Peyer's patch (tissue), 4 donors: ENCODE data around the gene SYNGR2. TPM values are rescaled to one million over a fixed set of nuclear protein-coding genes. Genes with fewer than 3 reads are reported as not detected.
A peak's percentile ranks its signal among the peaks of the same experiment; 100 is the strongest.

Experiments
- DNase-seq, 3 donors: peaks; one replicate each; pipeline ENCODE4 v3.0.0-alpha.2; 2017 to 2019
- H3K27ac ChIP-seq, 4 donors: fragments of 200-600 bp; sonication (generic); one replicate each; pipeline ENCODE4 v1.5.1; 2016 to 2019
- H3K27me3 ChIP-seq, 2 donors: fragments of 200-600 bp; sonication (generic); one replicate each; pipeline ENCODE4 v1.5.1; 2019
- H3K36me3 ChIP-seq, 3 donors: fragments of 200-600 bp; sonication (generic); one replicate each; pipeline ENCODE4 v1.5.1; 2016 to 2019
- H3K4me1 ChIP-seq, 4 donors: fragments of 200-600 bp; sonication (generic); one replicate each; pipeline ENCODE4 v1.5.1; 2016 to 2019
- H3K4me3 ChIP-seq, 4 donors: fragments of 200-600 bp; sonication (generic); 1 replicate in 3 of 4; 2 replicates in 1 of 4; pipeline ENCODE4 v1.5.1; 2016 to 2019; ENCODE audit warnings: mild to moderate bottlenecking in 1 of 4
- H3K9me3 ChIP-seq, 4 donors: fragments of 200-600 bp; sonication (generic); one replicate each; pipeline ENCODE4 v1.5.1; 2016 to 2019; ENCODE audit warnings: mild to moderate bottlenecking in 1 of 4
- POLR2A ChIP-seq, 2 donors: fragments of 450-650 bp; IDR thresholded peaks; one replicate each; pipeline ENCODE4 v1.5.1; 2017; ENCODE audit warnings: antibody characterized with exemption in 2 of 2, mild to moderate bottlenecking in 2 of 2, moderate library complexity in 2 of 2
- total RNA-seq, 4 donors: library from RNA; depleted of rRNA; stranded (reverse); fragments of >200 nt; gene quantifications; one replicate each; pipeline ENCODE4 v1.1.0, GENCODE V29; 2016
- TF ChIP-seq, protein P1 (sequence below), 6 experiments: fragments of 450-650 bp in 4 of 6; fragments of 200-600 bp in 2 of 6; sonication (generic) in 1 of 6; IDR thresholded peaks; one replicate each; pipeline ENCODE4 v1.5.1; 2017 to 2019; ENCODE audit warnings: antibody characterized with exemption in 6 of 6, mild to moderate bottlenecking in 3 of 6, moderate library complexity in 1 of 6

Gene SYNGR2
- total RNA-seq, 4 donors from 2014 or later, result 51.2 to 87.2 (median 77.3) TPM

- Histone ChIP-seq H3K4me3 (no peak overlapping the region), H3K9me3 (no peaks in the 10 kb centered on the region), H3K27ac (peak overlapping the region in 1 of 4 donors; percentile 60), H3K4me1 (peaks cover 12 to 48% (median 28%) of the 10 kb centered on the region in 4 donors), H3K27me3 (no peaks in the 10 kb centered on the region), H3K36me3 (no peaks in the 10 kb centered on the region)
- no peak for DNase-seq
- TF ChIP-seq POLR2A (IDR thresholded peaks at IDR 0.05), result no peak
- TF ChIP-seq, protein P1, sequence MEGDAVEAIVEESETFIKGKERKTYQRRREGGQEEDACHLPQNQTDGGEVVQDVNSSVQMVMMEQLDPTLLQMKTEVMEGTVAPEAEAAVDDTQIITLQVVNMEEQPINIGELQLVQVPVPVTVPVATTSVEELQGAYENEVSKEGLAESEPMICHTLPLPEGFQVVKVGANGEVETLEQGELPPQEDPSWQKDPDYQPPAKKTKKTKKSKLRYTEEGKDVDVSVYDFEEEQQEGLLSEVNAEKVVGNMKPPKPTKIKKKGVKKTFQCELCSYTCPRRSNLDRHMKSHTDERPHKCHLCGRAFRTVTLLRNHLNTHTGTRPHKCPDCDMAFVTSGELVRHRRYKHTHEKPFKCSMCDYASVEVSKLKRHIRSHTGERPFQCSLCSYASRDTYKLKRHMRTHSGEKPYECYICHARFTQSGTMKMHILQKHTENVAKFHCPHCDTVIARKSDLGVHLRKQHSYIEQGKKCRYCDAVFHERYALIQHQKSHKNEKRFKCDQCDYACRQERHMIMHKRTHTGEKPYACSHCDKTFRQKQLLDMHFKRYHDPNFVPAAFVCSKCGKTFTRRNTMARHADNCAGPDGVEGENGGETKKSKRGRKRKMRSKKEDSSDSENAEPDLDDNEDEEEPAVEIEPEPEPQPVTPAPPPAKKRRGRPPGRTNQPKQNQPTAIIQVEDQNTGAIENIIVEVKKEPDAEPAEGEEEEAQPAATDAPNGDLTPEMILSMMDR (IDR thresholded peaks at IDR 0.05), result no peak
Observed at GRCh38 chr17:78146471-78146869, 21.9 kb upstream of the SYNGR2 start.

- Histone ChIP-seq H3K27ac (peak overlapping the region in 2 of 4 donors; percentile 60 to 71), H3K27me3 (no peaks in the 10 kb centered on the region), H3K36me3 (no peaks in the 10 kb centered on the region), H3K4me3 (no peak overlapping the region), H3K9me3 (no peaks in the 10 kb centered on the region), H3K4me1 (peaks cover 12 to 48% (median 25%) of the 10 kb centered on the region in 4 donors)
- DNase-seq, result no peak
- no peak for TF ChIP-seq POLR2A (IDR thresholded peaks at IDR 0.05)
- TF ChIP-seq, protein P1 (IDR thresholded peaks at IDR 0.05), result no peak
Observed at GRCh38 chr17:78146881-78147280, 21.5 kb upstream of the SYNGR2 start.

GRCh38 chr17:78147315-78147998 lies 20.9 kb upstream of the SYNGR2 start:
- DNase-seq, result peak in 2 of 3 donors; percentile 79 to 83
- Histone ChIP-seq H3K36me3 (no peaks in the 10 kb centered on the region), H3K9me3 (no peaks in the 10 kb centered on the region), H3K27ac (peak overlapping the region in 3 of 4 donors; percentile 15 to 71 (median 60)), H3K4me3 (no peak overlapping the region), H3K4me1 (peaks cover 12 to 47% (median 23%) of the 10 kb centered on the region in 4 donors), H3K27me3 (no peaks in the 10 kb centered on the region)
- no peak for TF ChIP-seq POLR2A (IDR thresholded peaks at IDR 0.05)
- TF ChIP-seq, protein P1 (IDR thresholded peaks at IDR 0.05), result no peak

GRCh38 chr17:78148286-78149016 lies 19.9 kb upstream of the SYNGR2 start:
- Histone ChIP-seq H3K36me3 (no peaks in the 10 kb centered on the region), H3K27ac (peak overlapping the region in 1 of 4 donors; percentile 60), H3K9me3 (no peaks in the 10 kb centered on the region), H3K4me3 (no peak overlapping the region), H3K4me1 (peaks cover 10 to 44% (median 23%) of the 10 kb centered on the region in 4 donors), H3K27me3 (no peaks in the 10 kb centered on the region)
- TF ChIP-seq POLR2A (IDR thresholded peaks at IDR 0.05), result no peak
- TF ChIP-seq, protein P1 (IDR thresholded peaks at IDR 0.05), result no peak
- no peak for DNase-seq

DNA sequence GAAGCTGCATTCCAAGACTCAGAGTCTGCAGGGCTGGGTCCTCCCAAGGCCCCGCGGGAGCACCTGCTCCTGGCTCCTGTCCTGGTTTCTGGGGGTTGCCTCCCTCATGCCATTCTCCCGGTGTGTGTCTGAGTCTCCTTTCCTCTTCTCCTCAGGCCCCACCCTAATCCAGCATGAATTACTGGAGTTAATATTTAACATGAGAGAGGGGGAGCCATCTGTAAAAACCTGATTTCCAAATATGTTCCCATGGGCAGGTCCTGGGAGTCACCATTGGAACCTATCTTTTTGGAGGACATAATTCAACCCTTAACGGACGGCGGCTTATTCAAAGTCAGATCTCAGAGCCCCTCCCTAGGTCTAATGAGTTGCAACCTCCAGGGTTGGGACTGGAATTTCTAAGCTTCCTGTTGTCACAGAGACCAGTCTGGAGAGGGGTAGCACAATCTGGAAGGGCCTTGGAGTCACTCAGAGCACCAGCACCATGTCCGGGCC lies 16.8 kb upstream of the SYNGR2 start:
- no peaks in the 10 kb centered on the region for H3K36me3 ChIP-seq
- peak in 1 of 3 donors; percentile 66 for DNase-seq
- peaks cover 0 to 17% (median 10%) of the 10 kb centered on the region in 4 donors for H3K4me1 ChIP-seq
- no peaks in the 10 kb centered on the region for H3K9me3 ChIP-seq
- no peak overlapping the region for H3K4me3 ChIP-seq
- peak overlapping the region in 1 of 4 donors; percentile 31 for H3K27ac ChIP-seq
- no peak for TF ChIP-seq POLR2A (IDR thresholded peaks at IDR 0.05)
- TF ChIP-seq, protein P1 (IDR thresholded peaks at IDR 0.05), result no peak
- no peaks in the 10 kb centered on the region for H3K27me3 ChIP-seq
